GM12891 (cell line): ENCODE results near the gene CCDC134. TPM values are rescaled to one million over a fixed set of nuclear protein-coding genes. Genes with fewer than 3 reads are reported as not detected.

ENCODE experiments used
- DNase-seq: peaks from one replicate; pipeline ENCODE4 v3.0.0; 2011; ENCODE audit warnings: low spot score; ENCODE audit not compliant: insufficient read length
- FAIRE-seq: peaks from 2 replicates; lab custom pipeline; 2011; peaks lifted over from hg19 to GRCh38; lab: Jason Lieb, UNC
- PAX5 ChIP-seq: IDR thresholded peaks from 2 replicates; pipeline ENCODE4 v1.6.1; 2011; ENCODE audit warnings: low read length, moderate library complexity, mild to moderate bottlenecking; ENCODE audit not compliant: insufficient read depth, severe bottlenecking
- POLR2A ChIP-seq: IDR thresholded peaks from 2 replicates; pipeline ENCODE4 v1.6.1; 2011; ENCODE audit warnings: low read depth, low read length, control low read depth
- POLR2AphosphoS5 ChIP-seq: IDR thresholded peaks from 2 replicates; pipeline ENCODE4 v1.6.1; 2011; ENCODE audit warnings: low read depth, low read length, control low read depth
- POU2F2 ChIP-seq: IDR thresholded peaks from 2 replicates; pipeline ENCODE4 v1.6.1; 2011; ENCODE audit warnings: low read depth, mild to moderate bottlenecking, control low read depth, low read length, moderate library complexity
- SPI1 ChIP-seq: IDR thresholded peaks from 2 replicates; pipeline ENCODE4 v1.6.1; 2011; ENCODE audit warnings: low read depth, low read length, control low read depth
- TAF1 ChIP-seq: IDR thresholded peaks from 2 replicates; pipeline ENCODE4 v1.6.1; 2011; ENCODE audit warnings: low read depth, low read length, control low read depth
- polyA plus RNA-seq: library from polyadenylated mRNA; unstranded; fragments of >200 nt; gene quantifications from one replicate; pipeline ENCODE4 v1.2.1, GENCODE V29; 2012; ENCODE audit warnings: low read depth, missing spikeins, inconsistent platforms; ENCODE audit not compliant: missing spikeins

The CCDC134 gene
- polyA plus RNA-seq: 3.8 TPM

DNA sequence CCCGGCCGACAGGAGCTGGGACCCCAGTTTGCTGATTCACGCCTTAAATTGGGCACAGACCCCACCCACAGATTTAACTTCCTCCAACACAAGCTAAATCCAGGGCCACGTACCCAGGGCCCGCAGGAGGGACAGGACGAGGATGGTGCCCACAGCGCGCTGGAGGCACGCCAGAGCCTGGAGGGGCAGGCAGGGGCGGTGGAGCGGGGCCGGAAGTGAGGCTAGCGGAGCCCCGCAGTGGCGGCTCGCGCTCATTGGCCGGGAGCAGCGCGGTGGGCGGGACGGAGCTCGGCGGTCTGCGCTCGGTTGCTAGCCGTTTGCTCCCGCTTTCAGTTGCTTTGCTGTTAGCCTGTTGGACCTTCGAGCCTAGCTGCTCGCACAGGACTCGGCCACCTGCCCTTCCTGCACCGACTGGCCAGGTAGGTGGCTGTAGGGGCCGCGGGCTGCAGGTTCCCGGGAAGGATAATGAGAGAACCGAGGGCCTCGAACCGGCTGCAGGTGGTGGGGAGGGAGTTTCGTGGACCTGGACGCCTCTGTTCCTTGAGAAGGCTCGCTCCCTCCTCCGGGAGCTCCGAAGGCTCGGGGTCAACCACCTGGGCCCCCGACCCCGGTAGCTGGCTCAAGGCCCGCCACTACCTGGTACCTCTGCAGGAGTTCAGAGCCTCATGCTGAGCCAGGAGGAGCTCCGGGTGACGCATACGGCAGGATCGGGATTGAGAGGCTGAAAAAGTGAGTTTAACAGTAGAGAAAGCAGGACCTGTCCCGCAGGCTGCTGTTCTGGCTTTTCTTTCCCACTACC is at the start of gene CCDC134:
Gene CCDC134 (plus strand): TSS at position 332 of the 799 bp plus-strand sequence. CDS start 8,212 bp downstream, outside the sequence.
- TF ChIP-seq POLR2AphosphoS5 (peak; percentile 91; the same call in 1 of the 2 replicates), POLR2A (peak; percentile 92), PAX5 (peak; percentile 21), SPI1 (no peak), TAF1 (peak; percentile 94), POU2F2 (0 out of 2 replicates have a peak, but pooled peaks have one; percentile 34)
- peak; percentile 95 for DNase-seq
- peak; percentile 99 for FAIRE-seq

DNA sequence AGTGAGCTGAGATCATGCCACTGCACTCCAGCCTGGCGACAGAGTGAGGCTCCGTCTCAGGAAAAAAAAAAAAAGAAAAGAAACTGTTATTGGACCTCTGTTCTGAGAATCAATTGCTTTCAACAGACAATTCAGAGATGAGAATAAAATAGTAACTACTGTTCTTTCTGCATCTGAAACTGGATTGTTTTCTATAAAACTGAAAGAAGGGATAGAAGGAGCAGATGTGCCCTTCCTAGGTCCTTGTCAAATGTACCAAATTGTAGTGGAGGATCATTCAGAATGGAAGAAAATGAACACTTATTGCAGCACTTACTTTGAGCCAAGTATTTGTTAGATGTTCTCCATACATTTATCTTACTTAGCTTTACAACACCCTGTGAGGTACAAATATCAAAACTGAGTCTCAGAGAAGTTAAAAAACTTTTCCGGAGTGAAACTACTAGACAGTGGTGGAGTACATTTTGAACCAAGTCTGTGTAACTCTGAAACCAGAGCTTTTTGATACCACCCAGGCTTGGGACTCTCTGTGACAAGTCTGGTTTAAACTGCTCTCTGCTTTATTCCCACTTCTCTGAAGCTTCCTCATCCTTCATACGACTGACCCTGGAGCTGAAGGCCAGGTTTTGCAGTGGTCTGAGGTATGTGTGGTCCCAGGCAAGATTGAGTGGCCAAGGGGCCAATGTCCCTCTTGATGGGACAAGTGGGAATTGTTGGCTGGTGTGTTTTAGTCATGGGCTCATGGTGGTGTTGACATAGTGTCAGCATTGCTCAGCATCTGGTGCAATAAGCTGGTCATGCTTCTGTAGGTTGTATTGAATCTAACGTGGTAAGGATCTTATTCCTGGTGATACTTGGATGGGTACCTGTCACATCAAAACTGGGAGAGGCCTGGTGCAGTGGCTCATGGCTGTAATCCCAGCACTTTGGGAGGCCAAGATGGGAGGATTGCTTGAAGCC is 48.2 kb upstream of the CCDC134 start:
- no peak for TF ChIP-seq POLR2A
- no peak for TF ChIP-seq POU2F2
- TF ChIP-seq SPI1: no peak
- no peak for TF ChIP-seq TAF1
- no peak for TF ChIP-seq POLR2AphosphoS5
- TF ChIP-seq PAX5: no peak
- FAIRE-seq (peak; percentile 88), DNase-seq (no peak)

DNA sequence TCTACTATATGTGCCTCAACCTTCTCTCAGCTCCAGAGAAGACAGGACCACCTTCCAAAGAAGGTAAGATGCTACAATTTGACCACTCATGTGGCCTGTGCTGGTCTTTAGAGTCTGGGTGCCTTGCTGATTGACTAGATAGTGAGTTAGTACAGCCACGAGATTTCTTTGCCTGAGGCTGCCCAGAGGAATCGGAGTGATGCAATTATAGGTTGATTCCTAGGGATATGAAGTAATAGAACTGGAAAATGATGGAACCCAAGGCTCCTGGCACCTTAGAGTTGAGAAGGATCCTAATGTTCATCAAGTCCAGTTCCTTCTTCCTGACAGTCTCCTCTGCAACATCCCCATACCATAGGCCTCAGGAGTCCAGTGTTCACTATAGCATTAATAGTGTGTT is 46.5 kb upstream of the CCDC134 start:
- DNase-seq: no peak
- peak; percentile 47 for FAIRE-seq
- TF ChIP-seq TAF1 (no peak), POLR2A (no peak), POLR2AphosphoS5 (no peak), PAX5 (no peak), SPI1 (no peak), POU2F2 (no peak)

DNA sequence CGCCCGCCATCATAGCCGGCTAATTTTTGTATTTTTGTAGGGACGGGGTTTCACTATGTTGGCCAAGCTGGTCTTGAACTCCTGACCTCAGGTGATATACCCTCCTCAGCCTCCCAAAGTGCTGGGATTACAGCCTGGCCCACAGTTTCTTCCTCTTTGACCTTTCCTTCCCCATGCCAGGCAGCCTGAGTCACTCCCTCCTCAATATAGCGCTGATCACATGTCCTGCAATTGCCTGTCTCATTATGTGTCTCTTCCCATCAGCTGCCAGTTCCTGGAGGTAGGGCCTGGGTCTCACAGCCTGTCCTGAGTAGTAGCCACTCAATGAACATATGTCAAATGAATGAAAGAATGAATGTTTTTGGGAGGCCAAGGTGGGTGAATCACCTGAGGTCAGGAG is 43.0 kb upstream of the CCDC134 start:
- TF ChIP-seq POLR2A: no peak
- TF ChIP-seq POLR2AphosphoS5: no peak
- FAIRE-seq (no peak), DNase-seq (no peak)

DNA sequence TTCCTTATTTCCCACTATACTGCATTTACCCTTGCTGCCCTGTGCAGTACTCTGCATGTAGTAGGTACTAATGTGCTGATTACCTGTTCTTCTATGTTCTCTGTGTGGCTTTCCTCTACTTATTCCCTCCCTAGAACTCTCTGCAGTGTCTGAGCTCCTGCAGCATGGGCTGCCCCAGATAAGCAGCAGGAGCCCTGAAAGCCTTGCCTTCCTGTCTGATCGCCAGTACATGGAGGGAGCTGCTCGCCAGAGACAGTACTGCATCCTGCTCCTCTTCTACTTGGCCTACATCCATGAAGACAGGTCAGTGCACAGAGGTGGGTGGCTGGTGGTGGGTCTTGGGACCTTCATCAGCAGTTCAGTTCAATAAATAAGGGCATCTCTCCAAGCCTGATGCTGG is 42.2 kb upstream of the CCDC134 start:
- no peak for TF ChIP-seq POU2F2
- no peak for TF ChIP-seq PAX5
- no peak for TF ChIP-seq POLR2A
- TF ChIP-seq POLR2AphosphoS5: no peak
- no peak for TF ChIP-seq SPI1
- TF ChIP-seq TAF1: no peak
- DNase-seq (no peak), FAIRE-seq (no peak)

DNA sequence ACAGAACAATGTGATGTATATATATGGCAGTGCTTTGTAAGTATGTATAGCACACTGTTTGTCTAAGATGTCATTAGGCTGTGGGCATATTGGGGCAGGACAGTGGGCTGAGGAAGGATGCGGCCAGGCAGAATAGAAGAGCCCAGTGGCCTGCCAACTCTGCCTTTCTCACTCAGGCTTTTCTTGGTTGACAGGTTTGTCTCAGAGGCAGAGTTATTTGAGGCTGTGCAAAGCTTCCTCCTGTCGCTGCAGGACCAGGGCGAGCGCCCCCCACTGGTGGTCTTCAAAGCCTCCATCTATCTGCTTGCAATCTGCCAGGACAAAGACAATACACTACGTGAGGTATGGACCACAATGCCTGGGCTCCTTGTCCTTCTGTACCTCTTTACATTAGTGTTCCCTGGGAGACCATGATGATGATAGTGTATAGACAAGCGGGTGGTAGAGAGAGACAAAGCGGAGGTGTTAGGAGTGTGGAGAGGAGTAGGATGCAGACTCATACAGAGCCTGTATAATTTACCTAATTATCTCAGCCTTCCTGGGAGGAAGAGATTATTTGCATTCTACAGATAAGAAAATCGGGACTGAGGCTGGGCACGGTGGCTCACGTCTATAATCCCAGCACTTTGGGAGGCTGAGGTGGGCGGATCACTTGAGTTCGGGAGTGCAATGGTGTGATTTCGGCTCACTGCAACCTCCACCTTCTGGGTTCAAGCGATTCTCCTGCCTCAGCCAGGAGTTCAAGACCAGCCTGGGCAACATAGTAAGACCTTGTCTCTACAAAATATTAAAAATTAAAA is 37.3 kb upstream of the CCDC134 start:
- peak; percentile 80 for FAIRE-seq
- DNase-seq: no peak

DNA sequence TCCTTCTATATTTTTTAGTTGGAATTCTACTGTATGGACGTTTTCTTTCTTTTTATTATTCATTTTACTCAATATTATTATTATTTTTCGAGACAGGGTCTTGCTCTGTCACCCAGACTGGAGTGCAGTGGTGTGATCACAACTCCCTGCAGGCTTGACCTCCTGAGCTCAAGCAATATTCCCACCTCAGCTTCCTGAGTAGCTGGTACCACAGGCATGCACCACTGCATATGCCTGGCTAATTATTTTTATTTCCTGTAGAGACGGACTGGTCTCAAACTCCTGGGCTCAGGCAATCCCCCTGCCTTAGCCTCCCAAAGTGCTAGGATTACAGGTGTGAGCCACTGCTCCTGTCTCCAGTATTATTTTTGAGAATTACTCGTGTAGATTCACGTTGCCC is 34.0 kb upstream of the CCDC134 start:
- DNase-seq: no peak
- FAIRE-seq: no peak
- TF ChIP-seq POLR2A (no peak), TAF1 (no peak)

More for the DNA sequence above, 37.3 kb upstream of the CCDC134 start:
- TF ChIP-seq POLR2A (no peak), PAX5 (no peak), POU2F2 (no peak), SPI1 (no peak), TAF1 (no peak), POLR2AphosphoS5 (no peak)

DNA sequence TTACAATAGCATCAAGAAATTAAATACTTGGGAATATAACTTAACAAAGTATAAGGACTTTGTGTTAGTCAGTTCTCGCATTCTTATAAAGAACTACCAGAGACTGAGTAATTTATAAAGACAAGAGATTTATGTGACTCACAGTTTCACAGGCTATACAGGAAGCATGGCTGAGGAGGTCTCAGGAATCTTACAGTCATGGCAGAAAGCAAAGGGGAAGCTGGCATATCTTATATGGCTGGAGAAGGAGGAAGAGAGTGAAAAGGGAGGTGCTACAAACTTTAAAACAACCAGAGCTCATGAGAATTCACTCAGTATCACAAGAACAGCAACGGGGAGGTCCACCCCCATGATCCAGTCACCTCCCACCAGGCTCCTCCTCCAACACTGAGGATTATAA is 32.0 kb upstream of the CCDC134 start:
- no peak for FAIRE-seq
- TF ChIP-seq POU2F2 (no peak), POLR2A (no peak), PAX5 (no peak), TAF1 (no peak), POLR2AphosphoS5 (no peak), SPI1 (no peak)

DNA sequence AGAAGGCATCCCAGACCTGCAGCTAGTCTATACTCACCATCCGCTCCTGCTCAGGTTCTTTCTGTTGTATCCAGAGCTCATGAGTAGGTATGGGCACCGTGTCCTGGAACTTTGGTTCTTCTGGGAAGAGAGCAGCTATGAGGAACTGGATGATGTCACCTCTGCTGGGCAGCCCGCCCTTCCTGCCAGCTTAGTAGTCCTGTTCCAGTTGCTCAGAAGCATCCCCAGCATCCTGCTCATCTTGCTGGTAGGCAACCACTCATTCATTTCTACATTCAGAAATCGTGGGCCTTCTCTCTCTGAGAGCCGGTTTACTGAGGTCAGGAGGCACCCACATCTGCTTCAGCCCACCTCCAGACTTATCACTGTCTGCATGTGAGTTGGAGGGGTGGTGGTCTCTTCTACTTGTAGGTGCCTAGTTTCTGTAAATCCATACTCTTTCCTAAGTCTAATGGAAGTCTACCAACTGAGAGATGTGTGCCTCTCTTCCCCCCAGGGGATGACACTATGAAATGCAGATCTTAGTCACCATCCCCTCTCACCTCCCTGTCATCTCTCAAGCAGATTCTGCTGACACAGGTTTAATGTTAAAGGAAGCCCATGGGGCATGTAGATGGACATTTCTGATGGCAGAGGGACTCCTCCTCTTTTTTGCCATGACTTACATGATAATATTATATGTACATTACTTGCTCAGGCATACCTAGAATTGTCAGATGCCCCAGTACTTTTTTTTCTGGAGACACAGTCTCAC is 29.6 kb upstream of the CCDC134 start:
- FAIRE-seq: no peak

More for the DNA sequence above, 32.0 kb upstream of the CCDC134 start:
- DNase-seq: no peak

More for the DNA sequence above, 29.6 kb upstream of the CCDC134 start:
- TF ChIP-seq POLR2A (no peak), SPI1 (no peak), POLR2AphosphoS5 (no peak), POU2F2 (no peak), PAX5 (no peak), TAF1 (no peak)
- DNase-seq: no peak
